ENCODE measurements around the gene RPS23. TPM values are rescaled to one million over a fixed set of nuclear protein-coding genes. Genes with fewer than 3 reads are reported as not detected.

Gene RPS23
- total RNA-seq, 1 experiment from 2014 or later, result 3,875 TPM

GRCh38 chr5:82244854-82245635, 33.1 kb downstream of the RPS23 start:
- DNase-seq (ENCODE audit: low read depth), result no peak

DNA sequence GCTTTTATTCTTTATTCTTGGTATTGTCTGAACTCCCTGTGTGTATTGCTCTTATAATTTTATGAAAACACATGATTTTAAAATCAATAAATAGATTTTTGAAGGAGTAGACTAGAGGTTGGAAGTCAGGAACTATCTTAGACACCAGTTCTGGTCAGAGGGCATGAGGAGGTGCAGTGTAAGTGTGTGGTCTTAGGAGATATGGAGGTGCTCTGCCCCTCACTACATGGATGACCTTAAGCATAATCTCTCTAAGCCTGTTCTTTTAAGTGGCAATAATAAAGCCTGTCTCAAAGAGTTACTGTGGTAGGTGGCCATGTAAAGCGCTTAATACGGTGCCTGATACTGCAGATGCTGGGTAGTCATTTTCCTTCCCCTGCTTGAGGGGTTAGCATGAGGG, 34.0 kb downstream of the RPS23 start:
- DNase-seq (ENCODE audit: low read depth), result no peak

- no peak for DNase-seq (ENCODE audit: low read depth)
Observed at GRCh38 chr5:82234885-82235284, 43.3 kb downstream of the RPS23 start.

DNA sequence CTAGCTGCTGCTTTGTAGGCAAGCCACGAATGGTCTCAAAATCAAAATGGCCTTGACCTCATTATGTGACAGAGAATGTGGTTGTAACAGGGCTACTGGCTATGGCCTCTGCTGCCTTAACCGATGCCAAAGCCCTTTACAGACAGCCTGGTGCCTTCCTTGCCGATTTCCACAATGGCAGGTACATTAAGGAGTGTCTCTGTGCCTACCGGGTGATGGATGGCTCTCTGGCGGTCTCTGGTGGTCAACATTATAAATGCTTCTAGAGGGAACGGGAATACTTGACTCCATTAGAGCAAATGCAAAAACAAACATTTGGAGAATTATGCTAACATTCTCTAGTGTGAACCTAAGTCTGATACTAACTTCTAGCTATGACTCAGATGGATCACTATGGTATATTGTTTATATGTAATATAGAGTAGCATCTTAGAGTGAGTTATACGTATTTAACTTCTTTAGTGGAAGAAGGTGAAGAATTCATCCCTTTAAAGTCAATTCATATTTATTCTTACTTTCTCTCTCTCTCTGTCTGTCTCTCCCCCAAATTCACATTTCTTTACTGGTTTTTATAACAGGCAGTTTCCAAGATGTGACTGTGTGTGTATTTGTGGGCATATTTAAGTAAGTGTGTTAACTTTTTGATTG, 52.5 kb downstream of the RPS23 start:
- peak; percentile 50 for DNase-seq (ENCODE audit: low read depth)

Data from RPMI7951 (cell line).